HG03103 (cell line): ENCODE data around the gene CDC37.
"Not testable (repeated sequence)": the region's sequence is repeated elsewhere in the genome, so short reads cannot be mapped to it uniquely, and the experiment has no call there.

Experiments
- ATAC-seq: cut with Tn5 transposase; IDR thresholded peaks from one replicate; pipeline ENCODE4 v1.9.1; 2021; ENCODE audit warnings: low read depth; ENCODE audit not compliant: unreplicated experiment

The CDC37 gene

DNA sequence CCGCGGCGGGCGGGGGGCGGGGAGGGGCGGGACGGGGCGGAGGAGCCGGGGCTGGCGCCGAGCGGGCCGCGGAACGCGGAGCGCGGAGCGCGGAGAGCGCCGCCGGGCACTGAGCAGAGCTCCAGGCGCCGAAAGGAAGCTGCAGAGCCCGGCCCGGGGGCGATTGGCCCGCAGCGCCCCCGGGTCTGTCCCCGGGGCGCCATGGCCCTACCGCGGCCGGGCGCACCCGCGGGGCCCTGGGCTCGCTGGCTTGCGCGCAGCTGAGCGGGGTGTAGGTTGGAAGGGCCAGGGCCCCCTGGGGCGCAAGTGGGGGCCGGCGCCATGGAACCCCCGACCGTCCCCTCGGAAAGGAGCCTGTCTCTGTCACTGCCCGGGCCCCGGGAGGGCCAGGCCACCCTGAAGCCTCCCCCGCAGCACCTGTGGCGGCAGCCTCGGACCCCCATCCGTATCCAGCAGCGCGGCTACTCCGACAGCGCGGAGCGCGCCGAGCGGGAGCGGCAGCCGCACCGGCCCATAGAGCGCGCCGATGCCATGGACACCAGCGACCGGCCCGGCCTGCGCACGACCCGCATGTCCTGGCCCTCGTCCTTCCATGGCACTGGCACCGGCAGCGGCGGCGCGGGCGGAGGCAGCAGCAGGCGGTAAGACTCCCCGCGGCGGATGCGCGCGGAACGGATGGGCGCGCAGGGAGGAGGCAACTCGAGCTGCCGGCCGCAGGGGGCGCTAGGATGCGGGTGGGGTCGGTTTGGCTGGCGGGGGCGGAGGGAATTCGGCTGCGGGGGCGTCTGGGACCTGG, 17.3 kb upstream of the CDC37 start, which contains the start of gene PDE4A:
PDE4A (plus strand) TSS at position 95 of the 796 bp plus-strand sequence; CDS start at position 322, 227 bp downstream.
- ATAC-seq, result no peak

DNA sequence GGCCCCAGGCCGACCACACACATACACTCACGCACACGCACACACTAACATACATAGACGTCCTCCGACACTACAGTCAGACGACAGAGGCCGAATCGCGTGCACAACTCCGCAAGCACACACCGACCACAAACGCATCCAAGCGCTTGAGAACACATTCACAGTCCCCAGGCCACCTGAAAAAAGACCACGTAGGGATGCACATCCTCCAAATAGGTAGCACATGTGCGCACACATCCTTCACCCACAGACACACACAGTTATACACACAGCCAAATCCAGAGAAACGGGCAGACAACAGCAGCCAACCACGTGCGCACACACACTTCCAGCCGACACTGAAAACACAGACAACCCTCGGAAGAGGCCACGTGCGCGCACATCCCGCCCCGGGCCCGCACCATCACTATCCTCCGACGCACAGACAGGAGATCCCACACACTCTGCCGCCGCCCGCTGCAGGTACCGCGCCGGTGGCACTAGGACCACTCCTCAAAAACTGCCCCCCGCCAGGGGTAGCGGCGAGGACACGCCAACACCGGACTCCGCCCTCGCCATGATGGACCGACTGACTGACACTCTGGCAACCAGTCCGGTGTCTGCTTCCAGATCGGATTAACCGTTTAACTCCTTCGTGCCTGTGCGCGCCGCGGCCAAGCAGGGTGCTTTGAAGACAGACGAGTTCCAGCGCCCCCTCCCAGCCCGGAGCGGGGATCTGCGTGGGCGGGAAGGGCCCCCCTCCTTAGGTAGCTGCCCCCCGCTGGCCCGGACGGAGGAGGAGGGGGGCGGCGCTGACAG, 16.5 kb upstream of the CDC37 start:
- no peak for ATAC-seq

DNA sequence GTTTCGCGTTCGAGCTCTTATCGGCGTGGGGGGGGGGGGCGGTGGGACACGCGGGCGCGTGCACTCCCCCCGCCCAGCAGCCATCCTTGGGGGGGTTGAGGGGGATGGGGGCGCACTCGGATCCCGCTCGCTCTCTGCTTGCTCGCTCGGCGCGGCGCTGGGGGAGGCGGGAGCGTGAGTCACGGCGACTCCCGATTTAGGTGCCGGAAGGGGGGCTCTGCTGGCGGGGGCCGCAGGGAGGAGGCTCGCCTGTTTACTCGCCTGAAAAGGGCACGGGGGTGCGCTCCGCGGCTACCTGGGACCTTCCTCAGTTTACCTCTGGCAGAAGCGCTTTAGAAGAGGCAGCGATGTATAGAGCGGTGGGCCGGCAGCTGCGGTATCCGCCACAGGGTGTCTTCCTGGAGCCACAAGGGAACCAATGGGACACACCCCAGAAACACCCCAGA, 15.9 kb upstream of the CDC37 start:
- no peak for ATAC-seq

DNA sequence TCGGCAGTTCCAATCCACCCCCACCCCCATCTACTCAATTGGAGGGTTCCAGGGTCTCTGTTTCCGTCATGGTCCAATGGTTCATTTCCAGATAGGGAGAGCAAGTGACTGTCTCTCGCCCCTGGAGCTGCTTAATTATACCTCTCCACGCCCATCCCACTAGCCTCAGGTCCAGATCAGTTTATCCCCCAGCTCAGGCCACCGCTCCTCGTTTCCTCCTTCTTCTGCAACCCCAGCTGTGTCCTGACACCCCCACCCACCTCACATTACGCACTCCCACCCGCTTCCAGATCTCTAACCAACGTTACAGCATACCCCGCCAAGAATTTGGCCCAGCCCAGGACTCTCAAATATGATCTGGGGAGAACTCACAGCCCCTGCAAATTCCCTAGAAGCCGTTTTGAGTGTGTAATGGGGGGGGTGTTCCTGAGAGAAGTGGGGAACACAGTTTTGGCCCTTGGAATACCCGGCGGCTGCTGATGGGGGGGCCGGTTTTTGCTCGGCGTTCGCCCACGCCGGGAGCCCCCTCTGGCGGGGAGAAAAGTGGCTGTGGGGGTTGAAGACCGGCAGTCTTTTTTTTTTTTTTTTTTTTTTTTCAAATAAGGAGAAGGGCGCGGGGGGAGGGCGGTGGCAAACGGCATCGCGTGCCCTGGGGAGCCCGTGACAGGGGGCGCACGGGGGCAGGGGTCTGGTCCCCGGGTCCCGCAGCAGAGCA, 15.3 kb upstream of the CDC37 start:
- no peak for ATAC-seq

DNA sequence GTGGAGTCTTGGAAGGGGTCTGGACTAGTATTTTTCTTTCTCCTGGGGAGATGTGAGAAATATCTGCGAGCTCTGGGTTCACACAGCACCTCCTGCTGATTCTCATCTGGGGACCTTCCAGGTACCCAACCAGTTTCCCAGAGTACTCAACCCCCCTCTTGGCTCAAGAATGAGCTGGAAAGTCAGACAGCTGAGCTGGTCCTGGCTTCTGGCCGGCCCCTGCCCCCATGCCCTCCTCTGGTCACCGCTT, 14.8 kb upstream of the CDC37 start:
- no peak for ATAC-seq

DNA sequence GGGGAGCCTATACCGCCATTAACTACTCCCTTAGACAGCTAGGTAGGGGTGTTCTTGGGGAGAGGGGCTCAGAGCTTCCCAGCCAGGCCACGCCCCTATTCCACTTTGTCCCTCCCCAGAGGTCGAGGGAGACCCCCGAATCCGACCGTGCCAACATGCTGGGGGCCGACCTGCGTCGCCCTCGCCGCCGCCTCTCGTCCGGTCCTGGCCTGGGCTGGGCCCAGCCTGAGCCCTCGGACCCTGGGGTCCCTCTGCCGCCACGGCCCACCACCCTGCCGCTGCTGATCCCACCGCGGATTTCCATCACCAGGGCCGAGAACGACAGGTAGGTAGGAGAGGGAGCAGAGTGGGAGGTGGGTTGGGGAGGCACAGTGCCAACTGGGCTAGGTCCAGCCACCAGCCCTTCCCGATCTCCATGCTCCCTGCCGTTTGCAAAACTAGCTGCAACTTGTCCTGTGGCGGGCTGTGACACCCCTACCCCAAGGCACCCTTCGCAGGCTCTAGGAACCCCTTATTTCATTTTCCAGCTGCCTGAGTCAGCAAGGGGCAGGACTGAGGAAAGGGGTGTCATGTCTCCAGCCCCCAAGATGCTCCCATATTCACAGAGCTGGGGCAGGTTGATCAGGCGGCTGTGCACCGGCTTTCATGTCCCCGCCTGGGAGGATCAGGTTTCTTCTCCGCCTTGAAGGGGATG, 14.3 kb upstream of the CDC37 start:
- no peak for ATAC-seq

DNA sequence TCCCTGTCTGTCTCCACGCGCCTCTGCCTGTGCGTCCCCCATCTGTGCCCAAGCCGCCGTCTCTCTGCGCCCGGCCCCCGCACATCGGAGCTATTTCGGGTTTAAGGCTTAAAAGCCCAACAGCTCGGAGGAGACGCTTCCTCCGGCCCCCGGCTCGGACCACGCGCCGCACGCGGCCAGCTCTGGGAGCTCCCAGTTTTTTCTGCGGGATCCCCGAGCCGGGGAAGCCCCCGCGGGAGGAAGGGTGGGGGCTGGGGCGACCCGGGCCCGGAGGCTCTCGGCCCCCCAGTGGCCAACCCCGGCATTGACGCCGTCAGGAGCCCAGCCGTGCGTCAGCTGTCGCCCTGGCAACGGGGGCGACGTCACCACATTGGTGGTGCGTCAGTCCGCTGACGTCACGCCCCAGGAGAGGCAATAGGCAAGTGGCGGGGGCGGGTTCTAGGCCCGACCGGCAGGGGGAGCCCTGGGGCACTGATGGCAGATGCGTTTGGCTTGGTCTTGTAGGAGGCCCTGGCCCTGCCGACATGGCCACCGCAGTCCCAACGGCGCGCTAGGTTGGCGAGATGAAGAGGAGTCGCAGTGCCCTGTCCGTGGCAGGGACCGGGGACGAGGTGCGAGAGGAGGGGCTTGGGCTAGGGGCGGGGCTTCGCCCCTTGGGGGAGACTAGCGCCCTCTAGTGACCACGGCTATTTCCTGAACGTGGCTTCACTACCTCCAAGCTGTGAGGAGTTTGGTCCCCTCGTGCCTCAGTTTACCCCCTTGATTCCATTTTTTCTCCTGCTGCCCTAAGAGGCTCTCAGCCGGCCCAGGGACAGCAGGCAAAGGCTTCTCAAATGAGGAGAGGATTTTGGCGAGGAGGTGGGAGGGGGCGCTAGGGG, 13.3 kb upstream of the CDC37 start:
- no peak for ATAC-seq

DNA sequence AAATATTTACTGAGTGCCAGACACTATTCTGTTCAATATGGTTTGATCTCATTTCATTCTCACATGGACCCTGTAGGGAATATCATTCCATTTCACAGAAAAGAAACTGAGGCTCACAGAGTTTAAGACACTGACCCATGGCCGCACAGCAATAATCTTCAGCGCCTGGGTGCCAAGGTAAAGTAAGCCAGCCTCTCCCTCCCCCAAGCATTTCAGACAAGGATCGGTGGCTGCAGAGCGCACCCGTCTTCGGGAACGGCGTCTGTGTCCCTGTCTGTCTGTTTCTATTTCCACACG, 12.7 kb upstream of the CDC37 start:
- ATAC-seq, result no peak

DNA sequence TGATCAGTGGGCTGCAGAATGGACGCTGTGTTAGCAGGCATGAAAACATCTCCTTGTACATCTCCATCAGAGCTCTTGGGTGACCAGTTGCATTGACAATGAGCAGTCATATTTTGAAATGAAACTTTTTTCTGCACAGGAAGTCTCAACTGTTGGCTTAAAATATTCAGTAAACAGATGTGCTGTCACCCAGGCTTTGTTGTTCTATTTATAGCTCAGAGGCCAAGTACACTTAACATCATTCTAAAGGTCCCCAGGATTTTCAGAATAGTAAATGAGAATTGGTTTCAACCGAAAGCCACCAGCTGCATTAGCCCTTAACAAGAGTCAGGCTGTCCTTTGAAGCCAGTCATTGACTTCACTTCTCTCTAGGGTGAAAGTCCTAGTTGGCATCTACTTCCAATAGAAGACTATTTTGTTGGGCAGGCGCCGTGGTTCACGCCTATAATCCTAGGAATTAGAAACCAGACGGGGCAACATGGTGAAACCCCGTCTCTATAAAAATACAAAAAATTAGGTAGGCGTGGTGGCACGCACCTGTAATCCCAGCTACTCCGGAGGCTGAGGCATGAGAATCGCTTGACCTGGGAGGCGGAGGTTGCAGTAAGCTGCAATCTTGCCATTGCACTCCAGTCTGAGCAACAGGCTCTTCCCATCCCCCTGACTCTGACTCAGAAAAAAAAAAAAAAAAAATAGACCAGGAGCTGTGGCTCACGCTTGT, 9.1 kb upstream of the CDC37 start:
- peak; percentile 44 for ATAC-seq

DNA sequence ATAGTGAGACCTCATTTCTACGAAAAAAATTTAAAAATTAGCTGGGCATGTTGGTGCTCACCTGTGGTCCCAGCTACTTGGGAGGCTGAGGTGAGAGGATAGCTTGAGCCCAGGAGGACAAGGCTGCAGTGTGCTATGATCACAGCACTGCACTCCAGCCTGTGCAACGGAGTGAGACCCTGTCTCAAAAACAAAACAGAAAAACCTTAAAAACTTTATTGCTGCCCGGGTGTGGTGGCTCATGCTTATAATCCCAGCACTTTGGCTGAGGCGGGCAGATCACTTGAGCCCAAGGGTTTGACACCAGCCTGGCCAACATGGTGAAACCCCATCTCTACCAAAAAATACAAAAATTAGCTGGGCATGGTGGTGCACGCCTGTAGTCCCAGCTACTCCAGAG, 7.9 kb upstream of the CDC37 start:
- ATAC-seq, result not testable (repeated sequence)

DNA sequence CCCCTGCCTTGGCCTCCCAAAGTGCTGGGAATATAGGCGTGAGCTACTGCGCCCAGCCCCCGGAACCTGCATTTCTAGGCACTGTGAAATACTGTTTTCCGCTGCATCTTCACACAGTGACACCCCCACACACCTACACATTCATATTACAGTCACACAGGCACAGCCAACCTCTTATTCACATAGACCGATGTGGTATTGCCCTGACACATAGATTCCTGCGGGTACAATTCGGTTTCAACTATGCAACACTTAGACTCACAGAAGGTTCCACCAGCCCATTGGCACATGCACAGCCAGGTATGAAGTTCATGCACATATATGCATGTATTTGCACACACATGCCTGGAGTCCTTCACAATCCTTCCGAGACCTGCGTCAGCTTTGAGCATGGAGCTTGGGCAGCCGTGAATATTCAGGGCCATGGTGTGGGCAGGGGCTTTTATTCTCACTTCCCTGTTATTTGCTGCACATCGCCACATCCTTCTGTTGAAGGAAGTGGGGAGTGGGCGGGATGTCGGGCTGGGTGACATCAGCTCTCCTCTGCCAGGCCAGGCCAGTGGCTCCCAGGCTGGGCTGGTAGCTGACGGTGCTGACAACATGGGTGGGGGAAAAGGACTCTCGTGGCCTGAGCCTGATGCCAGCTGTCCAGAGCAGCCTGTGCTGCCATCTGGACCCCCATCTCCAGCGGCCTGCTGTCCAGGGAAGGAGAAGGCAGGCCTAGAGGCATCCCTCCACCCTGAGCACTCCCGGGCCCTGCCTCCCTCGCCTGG, 5.4 kb upstream of the CDC37 start:
- ATAC-seq, result no peak

DNA sequence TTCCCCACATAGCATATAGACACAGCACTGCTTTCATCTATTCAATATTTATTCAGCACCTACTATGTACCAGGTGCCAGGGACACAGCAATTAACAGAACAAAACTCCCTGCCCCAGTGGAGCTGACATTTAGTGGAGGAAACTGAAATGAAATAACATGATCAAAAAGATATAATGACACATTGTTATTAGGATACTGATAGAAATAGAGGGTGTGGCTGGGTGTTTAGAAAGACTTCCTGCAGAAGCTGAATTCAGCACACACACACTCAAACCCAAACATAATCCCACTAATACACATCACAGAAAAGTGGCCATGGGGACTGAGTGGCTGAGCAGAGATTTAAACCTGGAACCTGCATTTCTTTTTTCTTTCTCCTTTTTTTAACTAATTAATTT, 3.8 kb upstream of the CDC37 start:
- no peak for ATAC-seq

DNA sequence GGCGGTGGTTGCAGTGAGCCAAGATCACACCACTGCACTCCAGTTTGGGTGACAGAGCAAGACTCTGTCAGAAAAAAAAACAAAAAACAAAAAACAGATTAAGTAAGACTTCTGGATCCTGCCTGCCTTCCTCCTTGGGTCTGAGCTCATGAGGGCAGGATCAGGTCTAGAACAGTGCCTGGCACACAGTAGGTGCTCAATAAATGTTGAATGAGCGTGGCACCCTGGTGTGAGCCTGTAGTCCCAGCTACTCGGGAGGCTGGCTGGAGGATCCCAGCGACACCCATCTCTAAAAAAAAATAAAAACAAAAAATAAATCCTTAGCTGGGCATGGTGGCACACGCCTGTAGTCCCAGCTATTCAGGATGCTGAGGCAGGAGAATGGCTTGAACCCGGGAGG, 2.8 kb upstream of the CDC37 start:
- ATAC-seq, result no peak

DNA sequence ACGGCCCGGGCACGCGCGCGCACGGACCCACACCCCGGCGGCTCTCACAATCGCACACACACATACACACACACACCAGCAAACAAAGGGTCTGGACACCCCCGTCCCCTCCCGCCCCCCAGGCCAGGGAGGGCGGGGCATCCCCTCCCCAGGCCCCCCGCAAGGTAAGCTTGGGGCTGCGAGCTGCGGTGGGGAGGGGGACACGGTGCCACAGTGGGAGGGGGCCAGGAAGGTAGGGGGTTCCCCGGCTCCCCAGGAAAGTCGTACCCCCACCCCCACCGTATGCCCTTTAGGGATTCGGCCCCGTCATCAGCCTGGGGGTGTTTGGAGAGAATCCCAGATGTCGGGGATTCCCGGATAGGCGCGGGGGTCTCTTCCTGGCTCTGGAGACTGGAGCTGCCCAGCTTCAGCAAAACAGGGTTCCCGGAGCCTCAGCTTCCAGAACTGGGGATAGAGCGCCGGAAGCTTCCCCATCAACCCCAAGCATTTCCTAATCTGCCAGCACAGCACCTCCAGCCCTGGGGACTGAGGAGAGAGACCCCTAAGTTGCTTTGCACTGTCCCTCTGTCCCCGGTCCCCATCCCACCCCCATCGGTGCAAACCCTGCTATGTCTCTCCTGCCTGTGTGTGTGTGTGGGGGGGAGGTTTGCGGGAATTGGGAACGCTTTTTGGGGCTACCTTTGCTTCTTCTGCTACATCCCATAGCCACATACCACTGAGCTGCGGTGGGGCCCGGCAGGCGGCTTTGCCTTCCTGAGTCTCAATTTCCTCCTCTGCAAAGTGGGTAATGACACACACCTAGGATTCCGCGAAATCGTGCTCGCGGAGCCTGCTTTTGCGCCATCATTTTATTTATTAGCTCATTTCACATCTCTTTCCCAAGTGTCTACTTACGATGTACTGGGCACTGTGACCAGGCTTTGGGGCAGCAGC, 1.8 kb upstream of the CDC37 start:
- ATAC-seq, result no peak

DNA sequence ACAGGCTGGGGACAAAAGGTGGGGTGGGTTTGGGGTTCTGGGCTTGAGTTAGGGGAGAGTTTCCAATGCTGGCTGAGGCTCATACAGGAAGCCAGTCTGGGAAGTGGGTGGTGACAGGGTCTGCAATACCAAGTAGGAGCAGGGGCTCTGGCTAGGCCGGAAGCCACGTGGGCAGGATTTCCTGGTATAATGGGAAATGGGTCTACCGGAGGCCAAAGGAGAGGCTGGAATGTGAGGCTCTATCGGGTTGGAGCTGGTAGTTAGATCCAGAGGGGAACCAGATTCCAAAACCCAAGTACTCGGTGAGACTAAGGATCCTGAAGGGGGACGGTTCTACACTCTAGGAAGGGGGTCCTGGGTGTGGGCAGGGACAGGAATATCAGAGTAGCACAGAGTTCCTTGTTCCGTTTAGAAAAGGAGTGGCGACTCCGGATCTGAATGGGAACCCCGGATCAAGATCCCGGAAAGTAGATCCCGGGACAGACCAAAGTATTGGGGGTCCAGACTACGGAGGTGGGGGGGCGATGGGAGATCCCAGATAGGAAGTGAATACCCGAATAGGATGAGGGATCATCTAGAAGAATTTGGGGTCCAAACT, 802 bp downstream of the CDC37 start:
- no peak for ATAC-seq

DNA sequence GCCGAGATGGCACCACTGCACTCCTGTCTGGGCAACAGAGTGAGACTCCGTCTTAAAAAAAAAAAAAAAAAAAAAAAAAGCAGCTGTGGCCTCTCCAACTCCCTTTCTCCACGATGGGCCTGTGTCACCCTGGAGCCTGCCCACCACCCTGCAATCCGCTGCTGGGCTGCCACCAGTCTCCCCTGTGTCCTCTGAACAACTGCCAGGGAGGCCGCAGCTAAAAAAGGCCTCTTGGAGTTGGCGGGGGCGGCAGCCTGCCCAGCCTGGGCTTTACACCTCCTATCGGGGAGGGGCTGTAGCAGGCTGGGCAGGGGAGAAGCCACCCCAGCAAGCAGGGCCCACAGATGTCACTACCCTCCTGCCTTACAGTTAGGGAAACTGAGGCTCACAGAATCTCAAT, 3.5 kb downstream of the CDC37 start:
- ATAC-seq, result no peak

DNA sequence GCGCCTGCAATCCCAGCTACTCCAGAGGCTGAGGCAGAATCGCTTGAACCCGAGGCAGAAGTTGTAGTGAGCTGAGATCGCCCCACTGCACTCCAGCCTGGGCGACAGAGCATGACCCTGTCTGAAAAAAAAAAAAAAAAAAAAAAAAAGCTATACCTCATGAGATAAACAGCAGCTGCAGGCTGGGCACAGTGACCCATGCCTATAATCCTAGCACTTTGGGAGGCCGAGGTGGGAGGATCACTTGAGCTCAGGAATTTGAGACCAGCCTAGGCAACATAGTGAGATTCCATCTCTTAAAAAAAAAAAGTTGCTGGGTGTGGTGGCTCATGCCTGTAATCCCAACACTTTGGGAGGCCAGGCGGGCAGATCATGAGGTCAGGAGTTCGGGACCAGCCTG, 4.0 kb downstream of the CDC37 start:
- ATAC-seq, result not testable (repeated sequence)
